Measurements from ENCODE around the gene GSTK1.

Gene GSTK1

DNA sequence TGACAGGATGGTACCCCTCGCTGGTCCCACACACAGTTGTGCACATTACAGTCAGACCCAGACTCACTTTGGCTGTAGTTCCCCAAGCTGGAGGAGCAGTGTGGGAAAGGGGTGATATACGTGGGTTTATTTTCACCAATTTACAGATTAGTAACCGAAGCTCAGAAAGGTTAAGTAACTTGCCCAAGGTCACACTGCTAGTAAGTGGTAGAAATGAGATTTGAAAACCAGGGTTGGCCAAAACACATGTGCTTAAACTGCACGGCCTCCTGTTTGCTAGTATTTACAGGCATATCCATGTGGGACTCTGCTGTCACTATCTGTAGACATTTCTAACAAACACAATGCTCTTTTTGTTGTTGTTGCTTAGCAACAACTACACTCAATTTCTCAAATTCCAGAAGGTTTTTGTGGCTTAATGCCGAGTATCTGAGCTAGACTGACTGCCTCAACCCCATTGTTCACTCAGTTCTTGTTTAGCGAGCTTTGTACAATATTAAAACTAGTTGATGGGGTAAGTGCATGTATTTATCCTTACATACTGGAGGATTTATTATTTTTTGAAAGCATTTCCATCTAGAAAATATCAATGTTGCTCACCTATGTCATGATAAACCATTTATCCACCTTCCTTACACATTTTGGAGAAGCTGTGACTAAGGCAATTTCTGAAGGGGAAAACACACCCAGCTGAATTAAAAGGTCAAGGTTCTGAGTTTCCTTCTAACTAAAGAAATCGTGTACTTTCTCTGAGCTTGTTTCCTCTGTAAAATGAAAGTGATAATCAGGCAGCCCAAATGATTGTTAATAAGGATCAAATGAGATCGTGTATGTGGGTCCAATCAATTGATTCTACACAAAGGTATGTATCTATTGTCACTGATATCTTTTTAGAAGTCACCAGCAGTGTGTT, 16.2 kb downstream of the GSTK1 start:
- DNase-seq, result peak; percentile 76

DNA sequence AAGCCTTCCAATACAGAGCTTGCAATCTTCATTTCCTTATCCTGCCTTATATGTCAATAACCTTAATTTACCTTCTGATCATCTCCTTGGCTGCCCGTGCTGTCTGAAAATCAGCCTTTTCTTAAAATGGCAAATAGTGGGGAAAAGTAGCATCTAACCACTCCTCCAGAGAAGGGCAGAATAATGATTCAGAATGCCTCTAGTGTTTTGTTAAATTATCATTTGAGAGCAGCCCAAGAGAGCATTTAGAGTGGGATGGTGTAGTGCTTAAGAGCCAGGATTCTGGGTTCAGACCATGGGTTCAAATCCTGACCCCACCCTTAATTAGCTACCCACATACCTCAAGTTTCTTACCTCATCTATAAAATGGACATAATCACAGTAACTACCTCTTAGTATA, 16.9 kb downstream of the GSTK1 start:
- DNase-seq, result no peak

DNA sequence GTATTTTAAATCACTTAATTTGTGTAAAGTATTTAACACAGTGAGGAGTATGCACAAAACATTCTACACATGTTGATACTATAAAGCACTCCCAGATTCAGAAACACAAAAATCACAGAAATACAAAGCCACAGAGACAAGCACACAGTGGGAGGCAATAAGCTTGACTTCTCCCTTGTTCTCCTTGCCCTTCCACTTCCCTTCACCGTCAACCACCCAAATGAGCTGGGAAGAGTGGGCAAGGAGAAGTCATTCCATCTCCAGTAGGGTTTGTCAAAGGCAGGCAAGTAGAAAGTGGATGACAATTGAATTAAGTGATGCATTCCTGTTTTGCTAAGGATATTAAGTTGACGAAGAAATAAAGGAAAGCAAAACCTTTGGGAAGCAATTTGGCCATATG, 17.3 kb downstream of the GSTK1 start:
- DNase-seq, result no peak

DNA sequence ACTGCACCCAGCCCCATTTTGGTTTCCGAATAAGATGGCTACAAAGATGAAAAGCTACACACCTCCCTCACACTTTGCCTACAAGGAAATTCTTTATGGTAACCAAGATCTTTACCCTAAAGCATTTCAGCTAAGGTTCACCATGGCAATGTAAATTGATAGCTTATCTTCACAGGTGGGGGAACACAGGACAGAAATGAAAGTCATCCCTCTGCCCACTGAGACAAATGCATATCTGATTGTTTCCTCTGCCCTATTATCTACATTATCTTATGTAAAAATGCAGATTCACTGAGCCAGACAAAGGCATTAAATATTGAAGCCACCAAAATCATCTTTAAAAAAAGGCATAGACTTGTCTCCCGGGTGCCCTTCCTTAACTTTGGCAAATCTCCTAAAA, 18.3 kb downstream of the GSTK1 start:
- no peak for DNase-seq

DNA sequence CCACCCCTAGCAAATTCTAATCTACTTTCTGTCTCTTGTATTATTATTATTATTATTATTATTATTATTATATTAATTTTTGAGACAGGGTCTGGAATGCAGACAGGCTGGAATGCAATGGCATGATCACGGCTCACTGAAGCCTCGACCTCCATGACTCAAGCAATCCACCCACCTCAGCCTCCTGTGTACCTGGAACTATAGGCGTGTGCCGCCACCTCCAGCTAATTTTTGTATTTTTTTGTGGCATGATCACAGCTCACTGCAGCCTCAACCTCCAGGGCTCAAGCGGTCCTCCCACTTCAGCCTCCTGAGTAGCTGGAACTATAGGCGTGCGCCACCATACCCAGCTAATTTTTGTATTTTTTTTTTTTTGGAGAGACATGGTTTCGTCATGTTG, 18.9 kb downstream of the GSTK1 start:
- DNase-seq, result no peak

DNA sequence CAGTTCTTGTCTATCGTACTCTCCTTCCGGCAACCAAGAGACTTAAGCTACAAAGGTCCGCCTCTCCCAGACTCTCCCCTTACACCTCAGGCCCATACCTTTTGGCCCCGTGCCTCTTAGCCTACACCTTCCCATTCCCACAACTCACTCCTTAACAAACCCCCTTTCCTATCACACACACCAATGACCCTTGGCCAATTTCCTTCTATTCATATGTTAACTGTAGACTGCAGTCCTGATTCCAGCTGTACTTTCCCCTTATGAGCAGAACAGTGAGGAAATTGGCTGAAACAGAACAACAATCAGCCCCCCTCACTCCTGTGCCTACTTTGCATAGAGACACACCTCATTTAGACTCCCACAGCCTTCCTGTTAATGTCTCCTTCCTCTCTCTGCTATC, 20.1 kb downstream of the GSTK1 start:
- DNase-seq, result no peak

DNA sequence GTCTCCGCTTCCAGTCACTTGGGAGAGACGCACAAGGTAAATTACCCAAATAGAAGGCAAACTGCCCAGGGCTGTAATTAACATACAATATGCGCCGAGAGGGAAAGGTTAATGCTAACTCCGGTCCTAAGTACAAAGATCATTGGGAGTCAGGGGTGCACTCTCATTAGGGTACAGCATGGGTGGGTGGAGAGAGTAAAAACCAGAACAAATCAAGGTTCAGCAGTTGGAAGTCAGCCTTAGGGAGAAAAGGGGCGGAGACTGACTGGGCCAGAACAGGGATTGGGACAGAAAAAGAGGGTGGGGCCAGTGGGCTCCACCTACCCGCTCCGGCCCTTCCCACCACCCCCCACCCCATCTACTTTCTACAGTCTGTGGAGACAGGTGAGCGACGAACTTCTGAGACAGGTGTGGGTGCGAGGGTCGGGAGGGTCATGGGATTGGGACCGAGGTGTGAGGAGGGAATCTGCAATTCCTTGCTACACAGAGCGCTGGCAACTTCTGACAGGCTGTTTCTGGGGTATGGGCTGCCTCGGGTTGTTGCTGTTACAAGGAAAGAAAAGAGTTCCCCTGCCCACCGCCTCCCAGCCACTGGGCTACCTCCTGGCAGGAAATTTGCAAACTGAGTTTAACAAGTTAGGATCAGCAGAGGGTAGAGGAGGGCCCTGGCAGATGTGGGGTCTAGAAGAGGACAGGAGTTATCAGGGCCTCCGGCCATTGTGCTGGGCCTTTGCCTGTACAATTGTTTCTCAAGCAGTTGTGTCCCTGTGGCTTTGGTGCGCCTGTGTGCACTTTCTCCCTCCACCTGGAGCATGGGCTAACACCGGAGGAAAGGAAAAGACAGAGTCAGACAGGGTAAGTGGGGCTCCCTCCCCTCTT, 21.6 kb downstream of the GSTK1 start, which contains the start of gene TMEM139:
TSS of gene TMEM139 (plus strand) at position 368 of the 879 bp plus-strand sequence. CDS start 1,000 bp downstream, outside the sequence.
- no peak for DNase-seq

DNA sequence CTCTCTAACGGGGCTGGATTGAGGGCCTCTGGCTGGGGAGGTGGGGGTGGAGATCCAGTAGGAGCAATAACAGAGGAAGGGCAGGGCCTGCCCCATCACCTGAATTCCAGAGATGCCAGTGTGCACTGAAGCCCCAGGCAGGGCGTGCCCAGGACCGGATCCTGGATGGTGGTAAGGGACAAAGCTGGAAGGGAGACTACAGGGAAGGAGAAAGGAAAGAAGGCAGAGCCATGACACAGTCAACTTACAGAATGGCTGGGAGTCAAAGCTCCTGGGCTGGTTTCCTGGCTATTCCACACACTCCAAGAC, 22.2 kb downstream of the GSTK1 start:
- no peak for DNase-seq

DNA sequence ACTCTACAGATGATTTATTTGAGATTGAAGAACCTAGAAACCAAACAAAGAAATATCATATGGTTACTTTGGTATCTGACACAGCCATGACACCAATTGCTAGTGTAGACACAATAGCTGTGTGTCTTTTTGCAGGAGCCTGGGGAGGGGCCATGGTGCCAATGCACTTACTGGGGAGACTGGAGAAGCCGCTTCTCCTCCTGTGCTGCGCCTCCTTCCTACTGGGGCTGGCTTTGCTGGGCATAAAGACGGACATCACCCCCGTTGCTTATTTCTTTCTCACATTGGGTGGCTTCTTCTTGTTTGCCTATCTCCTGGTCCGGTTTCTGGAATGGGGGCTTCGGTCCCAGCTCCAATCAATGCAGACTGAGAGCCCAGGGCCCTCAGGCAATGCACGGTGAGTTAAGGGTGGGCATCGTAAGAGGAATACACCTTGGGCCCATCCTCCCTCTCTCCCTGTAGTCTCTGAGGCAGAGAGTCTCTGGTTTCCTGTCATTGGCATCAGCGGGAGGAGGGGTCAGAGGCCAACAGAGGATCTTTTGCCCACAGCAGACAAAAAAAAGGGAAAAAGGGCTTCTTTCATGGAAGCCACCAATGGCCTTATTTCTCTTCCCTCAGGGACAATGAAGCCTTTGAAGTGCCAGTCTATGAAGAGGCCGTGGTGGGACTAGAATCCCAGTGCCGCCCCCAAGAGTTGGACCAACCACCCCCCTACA, 22.7 kb downstream of the GSTK1 start:
- DNase-seq, result no peak

DNA sequence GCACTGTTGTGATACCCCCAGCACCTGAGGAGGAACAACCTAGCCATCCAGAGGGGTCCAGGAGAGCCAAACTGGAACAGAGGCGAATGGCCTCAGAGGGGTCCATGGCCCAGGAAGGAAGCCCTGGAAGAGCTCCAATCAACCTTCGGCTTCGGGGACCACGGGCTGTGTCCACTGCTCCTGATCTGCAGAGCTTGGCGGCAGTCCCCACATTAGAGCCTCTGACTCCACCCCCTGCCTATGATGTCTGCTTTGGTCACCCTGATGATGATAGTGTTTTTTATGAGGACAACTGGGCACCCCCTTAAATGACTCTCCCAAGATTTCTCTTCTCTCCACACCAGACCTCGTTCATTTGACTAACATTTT, 23.3 kb downstream of the GSTK1 start:
- DNase-seq, result no peak

DNA sequence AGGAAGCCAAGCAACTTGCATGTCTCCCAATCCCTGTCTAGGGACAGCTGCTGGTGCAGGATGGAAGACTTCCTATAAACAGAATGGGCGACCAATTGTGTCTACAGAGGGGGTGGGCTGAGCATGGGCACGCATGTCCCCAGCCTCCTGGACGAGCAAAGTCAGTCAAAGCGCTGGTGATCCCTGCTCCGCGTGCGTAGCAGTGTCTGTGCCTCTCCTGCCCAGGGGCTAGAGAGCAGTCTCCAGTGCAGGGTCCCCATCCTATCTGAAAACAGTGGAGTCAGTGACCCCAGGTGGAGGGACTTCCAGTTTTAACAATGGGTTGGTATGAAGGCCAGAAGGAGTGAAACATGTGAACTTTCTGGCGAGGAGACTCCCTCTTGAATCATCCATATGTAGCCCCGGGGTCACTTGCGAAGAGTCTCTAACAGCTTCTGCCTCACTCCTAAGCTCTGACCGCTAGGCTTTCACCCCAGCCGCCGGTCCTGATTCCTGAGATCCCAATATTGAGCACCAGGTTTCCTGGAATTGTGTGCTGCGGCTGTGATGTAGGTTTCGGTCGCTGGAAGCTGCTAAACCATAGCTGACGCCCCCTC, 24.2 kb downstream of the GSTK1 start:
- no peak for DNase-seq

DNA sequence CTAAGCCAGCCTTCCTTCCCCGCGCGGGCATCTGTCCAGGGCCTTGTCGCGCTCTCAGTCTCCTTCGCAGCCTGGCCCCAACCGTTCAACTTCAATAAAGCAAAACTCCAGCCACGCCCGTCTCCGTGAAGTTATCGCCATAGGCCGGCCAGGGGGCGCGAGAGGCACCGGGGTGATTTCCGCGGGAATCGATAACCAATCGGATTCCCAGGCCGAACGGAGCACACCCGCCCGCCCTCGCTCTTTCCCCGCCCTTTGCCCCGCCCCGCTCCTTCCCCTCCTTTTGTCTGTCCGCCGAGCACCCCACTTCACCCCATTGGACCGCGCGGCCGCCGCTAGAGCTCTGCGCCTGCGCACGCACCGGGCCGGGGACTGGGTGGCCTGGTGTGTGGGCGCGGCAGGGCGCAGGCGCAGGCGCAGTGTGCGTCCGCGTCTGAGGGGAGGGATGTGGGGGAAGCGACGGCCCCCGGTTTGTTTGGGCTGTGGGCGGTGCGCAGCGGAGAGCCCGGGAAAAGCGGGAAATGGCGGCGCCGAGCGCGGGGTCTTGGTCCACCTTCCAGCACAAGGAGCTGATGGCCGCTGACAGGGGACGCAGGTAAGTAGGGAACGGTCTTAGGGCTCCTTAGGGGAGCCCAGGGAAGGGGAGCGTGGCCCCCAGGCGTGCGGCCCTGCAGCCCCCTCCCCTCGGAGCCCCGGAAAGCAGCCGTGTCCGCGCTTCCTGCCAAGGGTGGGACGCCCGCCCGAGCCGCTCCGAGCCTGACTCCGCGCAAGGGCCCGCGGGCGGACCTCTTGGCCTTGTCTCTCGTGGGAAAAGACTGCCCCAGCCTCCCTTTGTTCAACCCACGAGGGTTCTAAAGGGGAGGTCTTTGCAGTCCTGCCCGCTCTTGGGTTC, 24.9 kb downstream of the GSTK1 start, which contains the start of gene CASP2:
TSS of gene CASP2 (plus strand) at position 417 of the 892 bp plus-strand sequence. CDS start at position 522, 105 bp downstream.
- DNase-seq, result peak; percentile 96

DNA sequence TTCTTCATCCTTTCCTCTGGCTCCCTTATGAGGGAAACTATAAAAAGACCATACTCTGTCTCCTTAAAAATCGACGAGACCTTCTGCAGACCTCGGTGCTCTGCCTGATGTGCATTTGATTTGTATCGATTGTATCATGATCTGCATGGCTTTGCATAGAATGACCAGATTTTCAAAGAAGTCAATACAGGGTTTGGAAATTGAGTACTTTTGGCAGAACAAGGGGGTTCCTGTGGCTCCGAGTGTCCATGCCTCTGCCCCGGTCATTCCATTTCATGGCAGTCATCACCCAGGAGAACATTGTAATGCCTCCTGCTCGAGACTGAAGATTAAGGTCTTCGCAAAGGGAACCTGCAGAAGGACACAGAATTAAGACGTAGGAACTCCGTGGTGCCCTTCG, 25.6 kb downstream of the GSTK1 start:
- DNase-seq, result peak; percentile 44

DNA sequence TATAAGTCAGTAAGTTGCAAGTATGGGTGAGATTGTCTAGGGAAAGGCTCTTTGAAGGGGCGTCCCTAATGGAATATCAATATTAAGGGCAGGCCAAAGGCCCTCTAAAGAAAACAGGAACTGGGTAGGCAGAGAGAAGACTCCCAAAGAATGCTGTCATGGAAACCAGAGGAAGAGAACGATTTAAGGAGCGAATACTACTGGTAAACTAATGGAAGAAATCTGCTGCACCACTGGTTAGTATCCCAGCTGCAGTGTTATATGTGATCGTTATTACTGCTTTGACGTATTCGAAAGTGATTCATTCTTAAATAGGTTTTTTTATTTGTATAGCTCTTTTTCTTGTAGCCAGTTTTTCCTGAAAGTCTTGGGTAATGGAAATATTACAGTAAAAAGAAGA, 26.2 kb downstream of the GSTK1 start:
- peak; percentile 13 for DNase-seq

DNA sequence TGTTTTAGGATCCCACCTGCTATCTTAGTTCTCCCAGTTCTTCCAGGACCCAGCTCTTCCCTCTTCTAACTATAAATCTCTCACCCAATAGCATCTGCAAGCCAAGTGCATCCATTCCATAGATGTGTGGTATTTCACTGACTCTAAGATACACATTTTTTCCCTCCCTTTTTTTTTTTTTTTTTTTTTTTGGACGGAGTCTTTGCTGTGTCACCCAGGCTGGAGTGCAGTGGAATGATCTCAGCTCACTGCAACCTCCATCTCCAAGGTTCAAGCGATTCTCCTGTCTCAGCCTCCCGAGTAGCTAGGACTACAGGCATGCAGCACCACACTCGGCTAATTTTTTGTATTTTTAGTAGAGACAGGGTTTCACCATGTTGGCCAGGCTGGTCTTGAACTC, 26.6 kb downstream of the GSTK1 start:
- DNase-seq, result peak; percentile 16

DNA sequence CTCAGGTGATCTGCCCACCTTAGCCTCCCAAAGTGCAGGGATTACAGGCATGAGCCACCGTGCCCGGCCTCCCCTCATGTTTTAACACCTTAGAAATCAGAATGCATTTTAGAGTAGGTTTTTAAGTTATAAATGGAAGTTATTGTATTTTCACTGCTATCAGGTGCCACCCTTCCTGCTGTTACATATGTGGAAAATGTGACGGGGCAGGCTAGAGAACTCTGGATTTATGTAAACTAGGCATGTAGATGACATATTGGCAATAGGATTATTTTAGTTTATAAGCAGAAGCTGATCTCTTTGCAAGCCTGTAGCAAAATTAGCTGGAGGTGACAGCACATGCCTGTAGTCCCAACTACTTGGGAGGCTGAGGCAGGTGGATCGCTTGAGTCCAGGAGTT, 27.1 kb downstream of the GSTK1 start:
- DNase-seq, result no peak

DNA sequence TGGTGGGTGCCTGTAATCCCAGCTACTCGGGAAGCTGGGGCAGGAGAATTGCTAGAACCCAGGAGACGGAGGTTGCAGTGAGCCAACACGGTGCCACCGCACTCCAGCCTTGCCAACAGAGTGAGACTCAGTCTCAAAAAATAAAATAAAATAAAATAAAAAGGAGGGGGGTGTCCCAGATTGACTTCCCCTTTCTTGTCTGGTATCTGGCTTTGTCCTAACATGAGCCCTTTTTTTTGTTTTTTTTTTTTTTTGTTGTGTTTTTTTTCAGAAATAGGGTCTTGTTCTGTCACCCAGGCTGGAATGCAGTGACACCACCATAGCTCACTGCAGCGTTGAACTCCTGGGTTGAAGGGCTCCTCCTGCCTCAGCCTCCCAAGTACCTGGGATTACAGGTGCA, 29.6 kb downstream of the GSTK1 start:
- no peak for DNase-seq

DNA sequence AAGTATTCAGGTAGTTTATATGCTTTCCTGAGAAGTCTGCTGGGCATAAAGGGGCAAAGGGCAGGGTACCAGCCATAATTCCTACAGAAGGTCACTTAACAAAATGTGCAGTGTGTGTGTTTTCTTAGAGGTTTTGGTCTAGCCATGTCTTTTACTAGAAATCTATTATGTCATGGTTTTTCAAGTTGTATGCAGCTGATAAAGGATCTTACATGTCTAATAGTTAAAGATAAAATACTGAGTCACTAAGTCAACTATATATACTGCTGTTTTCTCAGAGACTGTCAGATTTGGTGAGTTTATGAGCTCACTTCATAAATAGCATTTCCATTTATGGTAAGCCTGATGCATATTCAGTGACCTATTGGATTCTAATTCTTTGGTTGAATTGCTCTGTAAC, 32.6 kb downstream of the GSTK1 start:
- peak; percentile 92 for DNase-seq

DNA sequence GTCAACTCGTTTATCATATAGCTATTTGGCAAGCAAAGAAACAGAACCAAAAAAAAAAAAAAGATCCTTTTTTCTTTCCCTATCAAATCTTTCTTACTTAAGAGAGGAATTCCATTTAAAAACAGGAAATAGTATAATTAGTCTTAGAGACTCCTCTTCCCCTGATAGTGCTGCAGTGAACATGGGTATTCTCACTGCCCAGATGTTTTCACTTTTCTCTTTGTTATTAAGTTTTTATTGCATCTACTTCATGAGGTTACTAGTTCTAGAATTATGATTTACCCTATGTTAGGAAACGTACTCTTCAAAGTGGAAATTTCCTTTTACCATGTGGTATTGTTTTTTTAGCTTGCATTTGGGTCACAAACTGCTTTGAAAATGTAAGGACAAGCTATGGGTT, 33.4 kb downstream of the GSTK1 start:
- peak; percentile 27 for DNase-seq

DNA sequence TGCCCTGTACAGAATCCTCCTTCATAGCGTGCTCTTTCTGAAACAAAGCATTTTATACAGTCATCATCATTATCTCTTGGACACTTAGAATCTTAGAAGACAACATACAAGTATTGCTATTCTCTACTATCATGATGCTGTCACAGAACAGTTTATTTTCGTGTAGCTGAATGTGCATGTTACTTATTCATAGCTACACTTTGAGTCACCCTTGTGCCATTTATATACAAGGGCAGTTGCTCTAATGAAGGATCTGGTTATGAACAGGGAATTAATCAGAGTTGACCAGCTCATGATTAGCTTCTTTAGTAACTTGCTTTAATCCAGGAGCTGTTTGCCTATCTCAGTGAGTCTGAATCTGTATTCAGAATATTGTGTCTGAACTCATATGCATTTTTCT, 36.1 kb downstream of the GSTK1 start:
- DNase-seq, result peak; percentile 46

DNA sequence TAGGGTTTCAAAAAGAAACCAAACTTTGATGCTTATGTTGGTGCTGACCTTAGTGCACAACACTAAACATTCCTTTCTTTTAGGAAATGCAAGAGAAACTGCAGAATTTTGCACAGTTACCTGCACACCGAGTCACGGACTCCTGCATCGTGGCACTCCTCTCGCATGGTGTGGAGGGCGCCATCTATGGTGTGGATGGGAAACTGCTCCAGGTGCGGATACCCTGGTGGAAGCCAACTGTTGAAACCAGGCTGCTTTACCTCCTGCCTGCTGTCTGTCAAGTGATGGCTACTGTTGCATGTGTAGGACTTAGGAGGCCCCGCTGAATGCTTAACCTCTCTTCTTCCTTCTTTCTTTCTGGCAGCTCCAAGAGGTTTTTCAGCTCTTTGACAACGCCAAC, 36.6 kb downstream of the GSTK1 start:
- peak; percentile 9 for DNase-seq

Data from fibroblast of skin of back (primary cell).